OCI-LY7 (cell line): Measurements from ENCODE around the gene MAP3K8. TPM values are rescaled to one million over a fixed set of nuclear protein-coding genes. Genes with fewer than 3 reads are reported as not detected.

Source experiments
- BruUV-seq: library from RNA; stranded (reverse); fragments of 400-500 nt; replicated peaks from 2 replicates; lab custom pipeline; 2021; lab: Mats Ljungman, UMichigan
- CTCF ChIA-PET: fragments of 300-600 bp; sonication (Branson Sonifier 250); formaldehyde crosslinking; loops from one replicate; lab custom pipeline; 2022; ENCODE audit warnings: antibody characterized with exemption; ENCODE audit not compliant: unreplicated experiment; lab: Charles Lee
- POLR2A ChIA-PET: fragments of 300-600 bp; sonication (Branson Sonifier 250); formaldehyde crosslinking; loops from one replicate; lab custom pipeline; 2022; ENCODE audit warnings: antibody characterized with exemption; lab: Charles Lee
- DNase-seq: peaks from one replicate; pipeline ENCODE4 v3.0.0-alpha.2; 2015; ENCODE audit warnings: low spot score
- H2AFZ ChIP-seq: fragments of 200-600 bp; sonication (generic), shearing (Covaris generic); 2 replicates; pipeline ENCODE4 v1.6.1; 2014; ENCODE audit warnings: mild to moderate bottlenecking, antibody characterized with exemption, low read length, moderate library complexity
- H3K27ac ChIP-seq: fragments of 200-600 bp; sonication (generic); 2 replicates; pipeline ENCODE4 v1.5.1; 2014; ENCODE audit warnings: mixed run types, low read depth, mild to moderate bottlenecking, moderate library complexity, low read length, inconsistent platforms; ENCODE audit not compliant: poor library complexity, severe bottlenecking
- H3K36me3 ChIP-seq: fragments of 200-600 bp; sonication (generic); 2 replicates; pipeline ENCODE4 v1.6.1; 2014; ENCODE audit warnings: mild to moderate bottlenecking, antibody characterized with exemption, low read length, moderate library complexity, mixed read lengths; ENCODE audit not compliant: insufficient read depth
- H3K4me1 ChIP-seq: fragments of 200-600 bp; sonication (generic); 2 replicates; pipeline ENCODE4 v1.5.1; 2014; ENCODE audit warnings: mild to moderate bottlenecking, low read length; ENCODE audit not compliant: insufficient read depth, poor library complexity, severe bottlenecking
- H3K4me2 ChIP-seq: fragments of 200-600 bp; sonication (generic); 2 replicates; pipeline ENCODE4 v1.6.1; 2014; ENCODE audit warnings: mild to moderate bottlenecking, low read length
- H3K4me3 ChIP-seq: fragments of 200-600 bp; sonication (generic); 2 replicates; pipeline ENCODE4 v1.5.1; 2014; ENCODE audit warnings: mild to moderate bottlenecking, low read depth, low read length; ENCODE audit not compliant: poor library complexity, severe bottlenecking
- H3K79me2 ChIP-seq: fragments of 200-600 bp; sonication (generic); 2 replicates; pipeline ENCODE4 v1.6.1; 2016; ENCODE audit warnings: low read depth, mild to moderate bottlenecking, low read length, moderate library complexity, mixed read lengths; ENCODE audit not compliant: insufficient read depth
- H3K9me2 ChIP-seq: fragments of 200-600 bp; sonication (generic); 2 replicates; pipeline ENCODE4 v1.6.1; 2016; ENCODE audit warnings: mild to moderate bottlenecking, low read length, mixed read lengths; ENCODE audit not compliant: insufficient read depth
- H3K9me3 ChIP-seq: fragments of 200-600 bp; sonication (generic); 2 replicates; pipeline ENCODE4 v1.6.1; 2014; ENCODE audit warnings: mild to moderate bottlenecking, mixed run types, low read length, mixed read lengths
- H4K20me1 ChIP-seq: fragments of 200-600 bp; sonication (generic); 2 replicates; pipeline ENCODE4 v1.6.1; 2014; ENCODE audit warnings: mild to moderate bottlenecking, antibody characterized with exemption, low read length, moderate library complexity, mixed read lengths; ENCODE audit not compliant: insufficient read depth
- EZH2phosphoT487 ChIP-seq: fragments of 200-600 bp; sonication (generic); IDR thresholded peaks from 2 replicates; pipeline ENCODE4 v1.6.1; 2018; ENCODE audit warnings: low read depth, borderline replicate concordance, mild to moderate bottlenecking, mixed run types, antibody characterized with exemption, low read length, moderate library complexity, mixed read lengths
- intact Hi-C: fragments of 100-400 bp; cut with micrococcal nuclease; formaldehyde crosslinking; loops from one replicate; pipeline ENCODE4 v1.10.0; 2022; ENCODE audit not compliant: unreplicated experiment
- total RNA-seq, 2 experiments: library from RNA; depleted of rRNA in 1 of 2; stranded (reverse); fragments of >200 nt in 1 of 2; shearing (Covaris generic) in 1 of 2; gene quantifications; 2 replicates each; pipeline ENCODE4 v1.2.3, GENCODE V29; 2014 to 2022
- TF ChIP-seq, protein P1 (sequence below): fragments of 200-600 bp; sonication (generic); conservative IDR thresholded peaks from 2 replicates; pipeline ENCODE4 v1.5.1; 2014; ENCODE audit warnings: mild to moderate bottlenecking, antibody characterized with exemption, low read length, moderate library complexity, mixed read lengths

MAP3K8 gene
- total RNA-seq, 2 experiments from 2014 or later, result 10.8 to 21.9 TPM

DNA sequence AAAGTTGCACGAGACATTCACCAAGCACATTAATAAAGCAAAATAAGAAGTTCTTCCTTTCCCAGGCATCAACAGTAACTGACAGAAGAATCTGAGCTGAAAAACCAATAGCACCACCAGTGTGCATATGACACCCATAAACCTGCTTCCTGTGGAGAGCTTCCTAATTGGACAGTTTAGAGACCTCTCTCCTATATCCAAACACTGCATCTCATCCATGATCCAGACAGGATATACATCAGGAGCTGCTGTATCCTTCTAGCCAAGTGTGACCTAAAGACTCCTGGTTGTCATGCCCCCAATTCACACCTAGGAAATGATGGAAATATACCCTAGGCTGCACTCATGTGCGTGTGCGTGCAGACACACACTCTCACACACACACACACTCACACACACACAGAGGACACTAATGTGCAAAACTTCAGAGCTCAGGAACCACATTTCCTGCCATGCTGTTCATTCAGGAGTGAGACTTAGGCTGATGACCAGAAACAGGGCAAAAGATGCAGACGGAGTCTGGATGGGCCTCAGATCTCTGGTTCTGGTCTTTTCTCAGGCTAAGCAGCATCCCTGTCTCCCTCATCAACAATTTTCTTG, 58.0 kb downstream of the MAP3K8 start:
- DNase-seq, result peak; percentile 25
- no peaks in the 10 kb centered on the region for H3K9me3 ChIP-seq
- TF ChIP-seq EZH2phosphoT487, result no peak
- TF ChIP-seq, protein P1, sequence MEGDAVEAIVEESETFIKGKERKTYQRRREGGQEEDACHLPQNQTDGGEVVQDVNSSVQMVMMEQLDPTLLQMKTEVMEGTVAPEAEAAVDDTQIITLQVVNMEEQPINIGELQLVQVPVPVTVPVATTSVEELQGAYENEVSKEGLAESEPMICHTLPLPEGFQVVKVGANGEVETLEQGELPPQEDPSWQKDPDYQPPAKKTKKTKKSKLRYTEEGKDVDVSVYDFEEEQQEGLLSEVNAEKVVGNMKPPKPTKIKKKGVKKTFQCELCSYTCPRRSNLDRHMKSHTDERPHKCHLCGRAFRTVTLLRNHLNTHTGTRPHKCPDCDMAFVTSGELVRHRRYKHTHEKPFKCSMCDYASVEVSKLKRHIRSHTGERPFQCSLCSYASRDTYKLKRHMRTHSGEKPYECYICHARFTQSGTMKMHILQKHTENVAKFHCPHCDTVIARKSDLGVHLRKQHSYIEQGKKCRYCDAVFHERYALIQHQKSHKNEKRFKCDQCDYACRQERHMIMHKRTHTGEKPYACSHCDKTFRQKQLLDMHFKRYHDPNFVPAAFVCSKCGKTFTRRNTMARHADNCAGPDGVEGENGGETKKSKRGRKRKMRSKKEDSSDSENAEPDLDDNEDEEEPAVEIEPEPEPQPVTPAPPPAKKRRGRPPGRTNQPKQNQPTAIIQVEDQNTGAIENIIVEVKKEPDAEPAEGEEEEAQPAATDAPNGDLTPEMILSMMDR, result no peak
- H3K4me1 ChIP-seq, result peaks cover 82% of the 10 kb centered on the region
- H3K4me3 ChIP-seq, result no peak overlapping the region
- BruUV-seq, result no TSS peak
- H3K9me2 ChIP-seq, result no peaks in the 10 kb centered on the region
- ChIA-PET CTCF (interaction anchor here (1.5 kb wide), 1 partner anchor 54 kb away, joined by 5 read pairs; no protein-coding TSS in a partner anchor), POLR2A (interaction anchor here (0.5 to 2.8 kb wide), 10 partner anchors 13 to 143 kb away, joined by 3 to 9 read pairs (median 3); no protein-coding TSS in a partner anchor)
- peak overlapping the region; percentile 11; the same call in 1 of the 2 replicates for H3K4me2 ChIP-seq
- no peak overlapping the region for H3K27ac ChIP-seq
- no peaks in the 10 kb centered on the region for H3K36me3 ChIP-seq
- no peaks in the 10 kb centered on the region for H4K20me1 ChIP-seq
- no peaks in the 10 kb centered on the region for H3K79me2 ChIP-seq
- intact Hi-C loops, result loop anchor here (5.0 kb wide), 1 partner anchor 40 kb away; no protein-coding TSS in a partner anchor
- H2AFZ ChIP-seq, result peak overlapping the region; percentile 23; the same call in 1 of the 2 replicates

DNA sequence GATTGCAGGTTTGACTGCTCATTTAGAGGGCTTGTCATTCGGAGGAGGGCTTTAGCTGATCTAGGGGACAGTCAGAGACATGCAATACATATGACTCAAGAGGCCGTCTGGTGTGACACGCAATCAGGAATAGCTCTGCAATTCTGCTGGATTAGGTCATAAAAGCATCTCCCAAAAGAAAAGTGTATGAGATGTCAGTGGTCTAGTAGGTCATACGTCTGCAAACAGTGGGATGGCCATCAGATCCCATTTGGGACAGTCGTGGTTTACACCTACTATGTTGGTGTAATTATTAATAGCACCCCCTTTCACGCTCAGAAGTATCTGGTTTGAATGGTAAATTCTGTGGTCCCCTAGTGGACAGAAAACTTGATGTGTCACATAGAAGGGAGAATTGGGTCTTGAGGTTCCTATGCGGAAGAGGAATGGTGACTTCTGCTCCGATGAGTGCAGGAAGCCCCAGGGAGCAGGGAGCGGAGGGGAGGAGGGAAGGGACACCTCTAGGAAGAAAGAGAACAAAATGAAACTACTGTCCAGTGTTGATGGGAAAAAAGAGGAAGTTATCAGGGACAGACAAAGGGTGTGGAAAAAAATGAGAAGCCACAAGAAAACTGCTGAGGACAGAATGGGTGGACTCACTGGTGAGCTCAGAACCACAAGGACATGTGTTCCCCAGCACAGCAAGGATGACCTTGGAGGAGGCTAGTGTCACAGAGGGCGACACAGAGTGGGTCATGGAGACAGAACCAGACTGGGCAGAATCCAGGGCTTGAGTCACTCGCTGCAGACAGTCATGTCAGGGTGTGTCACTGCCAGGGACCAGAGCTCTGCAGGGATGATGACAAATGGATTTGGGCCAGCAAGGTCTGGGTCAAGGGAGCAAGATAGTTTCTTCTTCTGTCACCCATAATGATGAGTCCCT, 59.9 kb downstream of the MAP3K8 start:
- H4K20me1 ChIP-seq, result no peaks in the 10 kb centered on the region
- H3K4me2 ChIP-seq, result peak overlapping the region; percentile 58
- H2AFZ ChIP-seq, result peak overlapping the region; percentile 43
- peak overlapping the region; percentile 27 for H3K27ac ChIP-seq
- no peaks in the 10 kb centered on the region for H3K36me3 ChIP-seq
- H3K79me2 ChIP-seq, result no peaks in the 10 kb centered on the region
- intact Hi-C loops, result loop anchor here (5.0 kb wide), 1 partner anchor 38 kb away; no protein-coding TSS in a partner anchor
- DNase-seq, result peak; percentile 43
- peak overlapping the region; percentile 8 for H3K4me3 ChIP-seq
- ChIA-PET CTCF (interaction anchor here (0.8 to 1.2 kb wide), 4 partner anchors 23 to 78 kb away, joined by 3 to 5 read pairs (median 3); no protein-coding TSS in a partner anchor), POLR2A (interaction anchor here (0.8 to 2.8 kb wide), 10 partner anchors 9 to 64 kb away, joined by 3 to 9 read pairs (median 4); no protein-coding TSS in a partner anchor)
- H3K9me3 ChIP-seq, result no peaks in the 10 kb centered on the region
- TF ChIP-seq EZH2phosphoT487, result no peak
- TF ChIP-seq, protein P1, result peak; percentile 71
- H3K4me1 ChIP-seq, result peaks cover 78% of the 10 kb centered on the region
- H3K9me2 ChIP-seq, result no peaks in the 10 kb centered on the region
- BruUV-seq, result no TSS peak
